ENCODE measurements around the gene NRG3.

The NRG3 gene

GRCh38 chr10:82391971-82392370 is 517.0 kb downstream of the NRG3 start:
- DNase-seq (ENCODE audit: low read depth), result no peak

GRCh38 chr10:82392533-82392932 is 517.5 kb downstream of the NRG3 start:
- no peak for DNase-seq (ENCODE audit: low read depth)

- no peak for DNase-seq (ENCODE audit: low read depth)
These were observed 519.1 kb downstream of the NRG3 start for GRCh38 chr10:82394122-82394521.

GRCh38 chr10:82394987-82395386 is 520.0 kb downstream of the NRG3 start:
- no peak for DNase-seq (ENCODE audit: low read depth)

GRCh38 chr10:82396886-82397285 is 521.9 kb downstream of the NRG3 start:
- no peak for DNase-seq (ENCODE audit: low read depth)

- DNase-seq (ENCODE audit: low read depth), result no peak
These were observed 522.9 kb downstream of the NRG3 start for GRCh38 chr10:82397854-82398253.

- no peak for DNase-seq (ENCODE audit: low read depth)
These were observed 524.9 kb downstream of the NRG3 start for GRCh38 chr10:82399850-82400249.

- DNase-seq (ENCODE audit: low read depth), result no peak
These were observed 525.8 kb downstream of the NRG3 start for GRCh38 chr10:82400841-82401240.

- no peak for DNase-seq (ENCODE audit: low read depth)
These were observed 528.0 kb downstream of the NRG3 start for GRCh38 chr10:82402906-82403401.

GRCh38 chr10:82409671-82410070 is 534.7 kb downstream of the NRG3 start:
- DNase-seq (ENCODE audit: low read depth), result no peak

- no peak for DNase-seq (ENCODE audit: low read depth)
These were observed 536.4 kb downstream of the NRG3 start for GRCh38 chr10:82411416-82411815.

GRCh38 chr10:82420001-82420400 is 545.0 kb downstream of the NRG3 start:
- DNase-seq (ENCODE audit: low read depth), result no peak

GRCh38 chr10:82429302-82429701 is 554.3 kb downstream of the NRG3 start:
- DNase-seq (ENCODE audit: low read depth), result no peak

- no peak for DNase-seq (ENCODE audit: low read depth)
These were observed 563.3 kb downstream of the NRG3 start for GRCh38 chr10:82438277-82438676.

- no peak for DNase-seq (ENCODE audit: low read depth)
These were observed 565.8 kb downstream of the NRG3 start for GRCh38 chr10:82440775-82441174.

GRCh38 chr10:82452046-82452445 is 577.1 kb downstream of the NRG3 start:
- DNase-seq (ENCODE audit: low read depth), result no peak

GRCh38 chr10:82452676-82453075 is 577.7 kb downstream of the NRG3 start:
- DNase-seq (ENCODE audit: low read depth), result no peak

GRCh38 chr10:82453678-82454293 is 578.8 kb downstream of the NRG3 start:
- no peak for DNase-seq (ENCODE audit: low read depth)

- DNase-seq (ENCODE audit: low read depth), result no peak
These were observed 588.0 kb downstream of the NRG3 start for GRCh38 chr10:82462910-82463551.

GRCh38 chr10:82463614-82464013 is 588.6 kb downstream of the NRG3 start:
- DNase-seq (ENCODE audit: low read depth), result no peak

GRCh38 chr10:82464191-82464818 is 589.3 kb downstream of the NRG3 start:
- no peak for DNase-seq (ENCODE audit: low read depth)

- DNase-seq (ENCODE audit: low read depth), result no peak
These were observed 590.0 kb downstream of the NRG3 start for GRCh38 chr10:82464966-82465365.

- DNase-seq (ENCODE audit: low read depth), result no peak
These were observed 593.5 kb downstream of the NRG3 start for GRCh38 chr10:82468453-82468852.
